Skeletal muscle tissue (tissue), 4 donors: ENCODE results near the gene MUC20. TPM values are rescaled to one million over a fixed set of nuclear protein-coding genes. Genes with fewer than 3 reads are reported as not detected.
"Not testable (repeated sequence)": the region's sequence is repeated elsewhere in the genome, so short reads cannot be mapped to it uniquely, and the experiment has no call there.

ENCODE experiments used
- H3K27ac ChIP-seq: one replicate; pipeline ENCODE4 v1.7.0; 2013; ENCODE audit warnings: mild to moderate bottlenecking, low read depth, low read length, inconsistent platforms
- H3K27me3 ChIP-seq, 3 donors: one replicate each; pipeline ENCODE4 v1.7.0; 2013; ENCODE audit warnings: low read length in 3 of 3; ENCODE audit not compliant: control insufficient read depth in 3 of 3, insufficient read depth in 3 of 3
- H3K36me3 ChIP-seq, 3 donors: one replicate each; pipeline ENCODE4 v1.7.0; 2013; ENCODE audit warnings: low read length in 3 of 3; ENCODE audit not compliant: control insufficient read depth in 3 of 3, insufficient read depth in 3 of 3
- H3K4me1 ChIP-seq, 3 donors: one replicate each; pipeline ENCODE4 v1.7.0; 2013; ENCODE audit warnings: low read length in 3 of 3, mild to moderate bottlenecking in 3 of 3; ENCODE audit not compliant: control insufficient read depth in 3 of 3, insufficient read depth in 3 of 3
- H3K4me3 ChIP-seq, 3 donors: one replicate each; pipeline ENCODE4 v1.7.0; 2013; ENCODE audit warnings: low read length in 3 of 3
- H3K9ac ChIP-seq, 3 donors: one replicate each; pipeline ENCODE4 v1.7.0; 2013; ENCODE audit warnings: low read length in 3 of 3, mild to moderate bottlenecking in 3 of 3, moderate library complexity in 2 of 3, low read depth in 1 of 3
- H3K9me3 ChIP-seq, 3 donors: one replicate each; pipeline ENCODE4 v1.7.0; 2013; ENCODE audit warnings: low read length in 3 of 3; ENCODE audit not compliant: control insufficient read depth in 3 of 3
- total RNA-seq: library from RNA; depleted of rRNA; stranded (reverse); fragments of >200 nt; gene quantifications from one replicate; pipeline ENCODE4 v1.2.3, GENCODE V29; 2014
- donor health status: Osteomylitis.

The MUC20 gene
- total RNA-seq, 1 donor from 2014 or later, result 1.0 TPM

DNA sequence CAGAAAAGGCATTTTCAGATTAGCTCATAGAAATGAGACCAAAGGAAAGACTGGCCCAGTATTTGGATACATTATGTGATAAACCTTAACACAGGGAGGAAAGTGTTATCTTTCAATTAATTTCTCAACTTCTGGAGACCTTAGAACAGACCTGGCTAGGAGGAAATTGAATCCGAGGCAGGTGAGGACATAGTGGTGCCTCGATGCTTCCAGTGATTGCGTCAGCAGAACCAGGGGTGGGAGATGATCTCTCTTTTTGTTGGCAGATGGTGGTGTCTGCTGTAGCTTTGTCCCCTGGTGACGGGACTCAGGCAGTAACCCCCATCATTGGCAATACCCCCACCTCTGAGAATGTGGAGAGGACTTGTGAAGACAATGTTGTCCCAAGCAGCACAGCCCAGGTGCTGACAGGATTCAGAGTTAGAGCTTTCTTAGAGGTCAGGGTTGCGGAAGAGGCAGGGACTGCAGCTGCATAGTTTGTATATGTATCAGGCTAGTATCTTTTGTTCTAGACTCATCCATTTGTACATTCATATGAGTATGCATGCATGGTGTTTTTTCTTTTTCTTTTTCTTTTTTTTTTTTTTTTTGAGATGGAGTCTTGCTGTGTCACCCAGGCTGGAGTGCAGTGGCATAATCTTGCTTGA is 27.9 kb upstream of the MUC20 start:
- Histone ChIP-seq H3K4me1 (peaks cover 4 to 10% (median 7%) of the 10 kb centered on the region in 3 donors), H3K36me3 (peaks cover 7 to 40% (median 34%) of the 10 kb centered on the region in 3 donors), H3K4me3 (no peak overlapping the region), H3K9ac (no peak overlapping the region), H3K9me3 (no peaks in the 10 kb centered on the region), H3K27me3 (no peaks in the 10 kb centered on the region), H3K27ac (no peak overlapping the region)

GRCh38 chr3:195693428-195694216 is 27.2 kb upstream of the MUC20 start:
- Histone ChIP-seq H3K9me3 (no peaks in the 10 kb centered on the region), H3K27ac (no peak overlapping the region), H3K4me3 (no peak overlapping the region), H3K4me1 (peaks cover 4 to 11% (median 9%) of the 10 kb centered on the region in 3 donors), H3K27me3 (no peaks in the 10 kb centered on the region), H3K9ac (no peak overlapping the region), H3K36me3 (peaks cover 10 to 40% (median 34%) of the 10 kb centered on the region in 3 donors)

DNA sequence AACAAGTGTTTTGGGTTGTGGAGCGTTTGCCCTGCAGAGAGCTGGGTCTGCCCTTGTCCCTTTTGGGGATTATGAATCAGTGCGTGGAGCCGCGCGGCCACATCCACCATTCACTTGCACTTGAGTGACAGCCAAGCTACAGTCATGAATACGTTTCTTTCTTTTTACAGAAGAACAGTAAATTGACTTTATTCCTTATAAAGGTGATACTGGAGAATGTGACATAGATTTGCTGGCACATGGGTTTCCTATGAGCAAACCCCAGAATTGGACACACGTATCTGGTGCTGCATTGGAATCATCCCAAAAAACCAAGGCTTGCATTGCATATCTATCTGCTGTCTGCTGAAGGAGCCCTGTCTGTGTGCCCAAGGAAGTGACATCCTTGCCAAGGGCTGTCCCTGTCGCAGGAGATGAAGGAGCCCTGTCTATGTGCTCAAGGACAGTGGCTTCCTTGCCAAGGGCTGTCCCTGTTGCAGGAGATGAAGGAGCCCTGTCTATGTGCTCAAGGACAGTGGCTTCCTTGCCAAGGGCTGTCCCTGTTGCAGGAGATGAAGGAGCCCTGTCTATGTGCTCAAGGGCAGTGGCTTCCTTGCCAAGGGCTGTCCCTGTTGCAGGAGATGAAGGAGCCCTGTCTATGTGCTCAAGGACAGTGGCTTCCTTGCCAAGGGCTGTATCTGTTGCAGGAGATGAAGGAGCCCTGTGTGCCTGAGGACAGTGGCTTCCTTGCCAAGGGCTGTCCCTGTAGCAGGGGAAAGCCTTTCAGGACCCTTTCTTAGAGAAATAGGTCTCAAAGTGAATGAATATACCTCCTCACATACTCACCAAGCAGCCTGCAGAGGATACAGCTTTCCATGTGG is 26.3 kb upstream of the MUC20 start:
- not testable (repeated sequence) for H3K9ac ChIP-seq, H3K27me3 ChIP-seq, H3K4me3 ChIP-seq, H3K27ac ChIP-seq, H3K9me3 ChIP-seq
- peaks cover 3 to 11% (median 4%) of the 10 kb centered on the region in 3 donors for H3K4me1 ChIP-seq
- H3K36me3 ChIP-seq, result peaks cover 13 to 36% (median 33%) of the 10 kb centered on the region in 3 donors

- Histone ChIP-seq H3K36me3 (peaks cover 17 to 29% (median 28%) of the 10 kb centered on the region in 3 donors), H3K27ac (no peak overlapping the region), H3K9me3 (no peaks in the 10 kb centered on the region), H3K27me3 (no peaks in the 10 kb centered on the region), H3K4me3 (no peak overlapping the region), H3K9ac (no peak overlapping the region), H3K4me1 (peaks cover 0 to 8% (median 4%) of the 10 kb centered on the region in 3 donors)
Measured at GRCh38 chr3:195696632-195697278, 24.0 kb upstream of the MUC20 start.

GRCh38 chr3:195697582-195698324 is 23.0 kb upstream of the MUC20 start:
- Histone ChIP-seq H3K4me1 (peaks cover 0 to 8% (median 2%) of the 10 kb centered on the region in 3 donors), H3K4me3 (no peak overlapping the region), H3K27ac (no peak overlapping the region), H3K9me3 (no peaks in the 10 kb centered on the region), H3K9ac (no peak overlapping the region), H3K27me3 (no peaks in the 10 kb centered on the region), H3K36me3 (peaks cover 10 to 20% (median 20%) of the 10 kb centered on the region in 3 donors)

GRCh38 chr3:195698325-195698646 is 22.5 kb upstream of the MUC20 start:
- Histone ChIP-seq H3K4me1 (peaks cover 0 to 8% (median 2%) of the 10 kb centered on the region in 3 donors), H3K27me3 (no peaks in the 10 kb centered on the region), H3K36me3 (peaks cover 10 to 20% (median 18%) of the 10 kb centered on the region in 3 donors), H3K9ac (no peak overlapping the region), H3K9me3 (no peaks in the 10 kb centered on the region), H3K27ac (no peak overlapping the region), H3K4me3 (no peak overlapping the region)

- peaks cover 0 to 8% (median 2%) of the 10 kb centered on the region in 3 donors for H3K4me1 ChIP-seq
- no peak overlapping the region for H3K9ac ChIP-seq
- no peak overlapping the region for H3K27ac ChIP-seq
- H3K4me3 ChIP-seq, result no peak overlapping the region
- H3K9me3 ChIP-seq, result no peaks in the 10 kb centered on the region
- H3K36me3 ChIP-seq, result peaks cover 10 to 15% (median 12%) of the 10 kb centered on the region in 3 donors
- no peaks in the 10 kb centered on the region for H3K27me3 ChIP-seq
Measured at GRCh38 chr3:195698647-195699387, 22.0 kb upstream of the MUC20 start.

GRCh38 chr3:195699388-195699771 is 21.4 kb upstream of the MUC20 start:
- Histone ChIP-seq H3K4me1 (peaks cover 0 to 8% (median 2%) of the 10 kb centered on the region in 3 donors), H3K9ac (no peak overlapping the region), H3K27me3 (no peaks in the 10 kb centered on the region), H3K9me3 (no peaks in the 10 kb centered on the region), H3K4me3 (no peak overlapping the region), H3K27ac (no peak overlapping the region), H3K36me3 (peaks cover 7 to 10% (median 10%) of the 10 kb centered on the region in 3 donors)
